ENCODE measurements around the gene CHKB. TPM values are rescaled to one million over a fixed set of nuclear protein-coding genes. Genes with fewer than 3 reads are reported as not detected.

CHKB gene
- total RNA-seq, 1 donor from 2014 or later = 88.1 TPM

DNA sequence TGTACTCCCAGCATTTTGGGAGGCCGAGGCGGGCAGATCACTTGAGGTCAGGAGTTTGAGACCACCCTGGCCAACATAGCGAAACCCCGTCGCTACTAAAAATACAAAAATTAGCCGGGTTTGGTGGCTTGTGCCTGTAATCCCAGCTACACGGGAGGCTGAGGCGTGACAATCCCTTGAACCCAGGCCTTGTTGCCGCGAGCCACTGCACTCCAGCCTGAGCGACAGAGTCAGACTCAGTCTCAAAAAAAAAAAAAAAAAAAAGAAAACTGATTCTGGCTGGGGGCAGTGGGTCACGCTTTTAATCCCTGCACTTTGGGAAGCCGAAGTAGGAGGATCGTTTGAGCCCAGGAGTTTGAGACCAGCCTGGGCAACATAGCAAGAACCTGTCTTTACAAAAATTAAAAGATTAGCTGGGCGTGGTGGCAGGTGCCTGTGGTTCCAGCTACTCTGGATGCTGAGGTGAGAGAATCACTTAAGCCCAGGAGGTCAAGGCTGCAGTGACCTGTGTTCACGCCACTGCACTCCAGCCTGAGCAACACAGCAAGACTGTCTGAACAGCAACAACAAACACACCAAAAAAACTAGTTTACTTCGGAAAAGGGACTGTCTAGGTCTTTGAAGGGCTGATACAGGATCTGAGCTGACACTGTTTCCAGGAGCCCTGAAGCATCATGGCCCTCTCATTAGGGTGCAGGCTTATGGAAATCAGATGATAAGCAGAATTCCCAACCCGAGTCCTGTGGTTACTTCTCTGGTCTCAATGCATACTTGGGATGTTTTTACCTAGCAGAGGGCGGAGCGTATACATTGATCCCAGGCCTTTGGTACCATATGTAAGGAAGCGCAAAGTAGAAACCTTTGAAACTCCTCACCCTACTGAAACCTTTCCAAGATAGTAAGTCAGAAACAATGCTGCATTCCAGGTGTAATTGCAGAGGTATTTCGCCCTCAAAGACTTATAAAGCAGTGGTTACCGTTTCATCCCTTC is 1.8 kb upstream of the CHKB start:
- H3K27ac Mint-ChIP-seq (ENCODE audit: unreplicated experiment) = no peak overlapping the region
- H3K27me3 Mint-ChIP-seq (ENCODE audit: low read depth) = no peaks in the 10 kb centered on the region
- H3K36me3 Mint-ChIP-seq (ENCODE audit: low read depth) = no peaks in the 10 kb centered on the region
- H3K9me3 Mint-ChIP-seq = no peaks in the 10 kb centered on the region
- H3K4me1 Mint-ChIP-seq = peaks cover 7% of the 10 kb centered on the region
- TF ChIP-seq, protein P1, sequence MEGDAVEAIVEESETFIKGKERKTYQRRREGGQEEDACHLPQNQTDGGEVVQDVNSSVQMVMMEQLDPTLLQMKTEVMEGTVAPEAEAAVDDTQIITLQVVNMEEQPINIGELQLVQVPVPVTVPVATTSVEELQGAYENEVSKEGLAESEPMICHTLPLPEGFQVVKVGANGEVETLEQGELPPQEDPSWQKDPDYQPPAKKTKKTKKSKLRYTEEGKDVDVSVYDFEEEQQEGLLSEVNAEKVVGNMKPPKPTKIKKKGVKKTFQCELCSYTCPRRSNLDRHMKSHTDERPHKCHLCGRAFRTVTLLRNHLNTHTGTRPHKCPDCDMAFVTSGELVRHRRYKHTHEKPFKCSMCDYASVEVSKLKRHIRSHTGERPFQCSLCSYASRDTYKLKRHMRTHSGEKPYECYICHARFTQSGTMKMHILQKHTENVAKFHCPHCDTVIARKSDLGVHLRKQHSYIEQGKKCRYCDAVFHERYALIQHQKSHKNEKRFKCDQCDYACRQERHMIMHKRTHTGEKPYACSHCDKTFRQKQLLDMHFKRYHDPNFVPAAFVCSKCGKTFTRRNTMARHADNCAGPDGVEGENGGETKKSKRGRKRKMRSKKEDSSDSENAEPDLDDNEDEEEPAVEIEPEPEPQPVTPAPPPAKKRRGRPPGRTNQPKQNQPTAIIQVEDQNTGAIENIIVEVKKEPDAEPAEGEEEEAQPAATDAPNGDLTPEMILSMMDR (conservative IDR thresholded peaks at IDR 0.05) = no peak
- DNase-seq (ENCODE audit: low read depth, low spot score) = no peak
- H3K4me3 Mint-ChIP-seq = peak overlapping the region; percentile 94

DNA sequence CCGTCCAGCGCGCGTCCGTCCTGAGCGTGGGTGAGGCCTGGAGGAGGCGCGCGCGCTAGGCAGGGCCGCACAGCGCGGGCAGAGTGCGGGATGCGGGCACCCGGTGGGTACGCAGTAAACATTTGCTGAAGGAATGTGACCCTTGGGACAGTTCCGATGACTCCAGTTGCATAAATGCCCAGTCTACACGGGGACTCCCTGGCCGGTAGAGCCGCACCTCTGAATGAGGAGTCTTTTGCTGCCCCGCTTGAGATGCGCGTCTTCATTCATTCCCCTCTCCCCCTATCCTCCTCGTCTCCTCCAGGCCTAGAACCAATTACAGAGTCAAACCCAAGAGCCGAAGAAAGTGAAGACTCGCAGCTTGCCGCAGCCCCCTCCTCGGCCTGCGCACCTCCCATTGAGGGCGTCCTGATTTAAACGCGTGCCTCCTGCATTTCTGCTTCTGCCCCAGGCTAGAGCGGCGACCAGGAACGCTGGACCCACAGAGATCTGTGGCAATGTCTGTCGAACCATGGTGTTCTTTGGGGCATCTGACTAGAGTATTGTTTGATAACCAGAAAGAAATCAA is 729 bp upstream of the CHKB start:
- no peaks in the 10 kb centered on the region for H3K9me3 Mint-ChIP-seq
- peak overlapping the region; percentile 94 for H3K4me3 Mint-ChIP-seq
- peaks cover 7% of the 10 kb centered on the region for H3K4me1 Mint-ChIP-seq
- H3K27ac Mint-ChIP-seq (ENCODE audit: unreplicated experiment) = peak overlapping the region; percentile 63
- DNase-seq (ENCODE audit: low read depth, low spot score) = no peak
- H3K36me3 Mint-ChIP-seq (ENCODE audit: low read depth) = no peaks in the 10 kb centered on the region
- no peaks in the 10 kb centered on the region for H3K27me3 Mint-ChIP-seq (ENCODE audit: low read depth)
- TF ChIP-seq, protein P1 (conservative IDR thresholded peaks at IDR 0.05) = no peak

- no peaks in the 10 kb centered on the region for H3K27me3 Mint-ChIP-seq (ENCODE audit: low read depth)
- H3K27ac Mint-ChIP-seq (ENCODE audit: unreplicated experiment) = peak overlapping the region; percentile 62
- peak overlapping the region; percentile 94 for H3K4me3 Mint-ChIP-seq
- DNase-seq (ENCODE audit: low read depth, low spot score) = no peak
- no peaks in the 10 kb centered on the region for H3K36me3 Mint-ChIP-seq (ENCODE audit: low read depth)
- peaks cover 7% of the 10 kb centered on the region for H3K4me1 Mint-ChIP-seq
- TF ChIP-seq, protein P1 (conservative IDR thresholded peaks at IDR 0.05) = no peak
- no peaks in the 10 kb centered on the region for H3K9me3 Mint-ChIP-seq
Observed at GRCh38 chr22:50581950-50582492, 628 bp downstream of the CHKB start.

- Mint-ChIP-seq H3K4me1 (peaks cover 7% of the 10 kb centered on the region), H3K36me3 (ENCODE audit: low read depth) (no peaks in the 10 kb centered on the region), H3K27ac (ENCODE audit: unreplicated experiment) (no peak overlapping the region), H3K27me3 (ENCODE audit: low read depth) (no peaks in the 10 kb centered on the region), H3K9me3 (no peaks in the 10 kb centered on the region), H3K4me3 (peak overlapping the region; percentile 89)
- no peak for DNase-seq (ENCODE audit: low read depth, low spot score)
- TF ChIP-seq, protein P1 (conservative IDR thresholded peaks at IDR 0.05) = no peak
Observed at GRCh38 chr22:50581031-50581949, 1.4 kb downstream of the CHKB start.

GRCh38 chr22:50579752-50580151 is 2.9 kb downstream of the CHKB start:
- no peaks in the 10 kb centered on the region for H3K9me3 Mint-ChIP-seq
- H3K4me1 Mint-ChIP-seq = peaks cover 7% of the 10 kb centered on the region
- H3K36me3 Mint-ChIP-seq (ENCODE audit: low read depth) = no peaks in the 10 kb centered on the region
- no peak overlapping the region for H3K27ac Mint-ChIP-seq (ENCODE audit: unreplicated experiment)
- no peaks in the 10 kb centered on the region for H3K27me3 Mint-ChIP-seq (ENCODE audit: low read depth)
- TF ChIP-seq, protein P1 (conservative IDR thresholded peaks at IDR 0.05) = no peak
- no peak for DNase-seq (ENCODE audit: low read depth, low spot score)
- peak overlapping the region; percentile 54 for H3K4me3 Mint-ChIP-seq
